Jurkat, Clone E6-1 (cell line): Measurements from ENCODE around the gene CRISPLD2.
A peak's percentile ranks its signal among the peaks of the same experiment; 100 is the strongest.
"Not testable (repeated sequence)": the region's sequence is repeated elsewhere in the genome, so short reads cannot be mapped to it uniquely, and the experiment has no call there.

Source experiments
- DNase-seq: peaks from one replicate; pipeline ENCODE4 v3.0.0-alpha.2; 2011; ENCODE audit warnings: low read depth, low spot score
- H3K4me3 ChIP-seq: 2 replicates; pipeline ENCODE4 v1.5.1; 2011; ENCODE audit warnings: mild to moderate bottlenecking, low read length, control low read depth, moderate library complexity

The CRISPLD2 gene

DNA sequence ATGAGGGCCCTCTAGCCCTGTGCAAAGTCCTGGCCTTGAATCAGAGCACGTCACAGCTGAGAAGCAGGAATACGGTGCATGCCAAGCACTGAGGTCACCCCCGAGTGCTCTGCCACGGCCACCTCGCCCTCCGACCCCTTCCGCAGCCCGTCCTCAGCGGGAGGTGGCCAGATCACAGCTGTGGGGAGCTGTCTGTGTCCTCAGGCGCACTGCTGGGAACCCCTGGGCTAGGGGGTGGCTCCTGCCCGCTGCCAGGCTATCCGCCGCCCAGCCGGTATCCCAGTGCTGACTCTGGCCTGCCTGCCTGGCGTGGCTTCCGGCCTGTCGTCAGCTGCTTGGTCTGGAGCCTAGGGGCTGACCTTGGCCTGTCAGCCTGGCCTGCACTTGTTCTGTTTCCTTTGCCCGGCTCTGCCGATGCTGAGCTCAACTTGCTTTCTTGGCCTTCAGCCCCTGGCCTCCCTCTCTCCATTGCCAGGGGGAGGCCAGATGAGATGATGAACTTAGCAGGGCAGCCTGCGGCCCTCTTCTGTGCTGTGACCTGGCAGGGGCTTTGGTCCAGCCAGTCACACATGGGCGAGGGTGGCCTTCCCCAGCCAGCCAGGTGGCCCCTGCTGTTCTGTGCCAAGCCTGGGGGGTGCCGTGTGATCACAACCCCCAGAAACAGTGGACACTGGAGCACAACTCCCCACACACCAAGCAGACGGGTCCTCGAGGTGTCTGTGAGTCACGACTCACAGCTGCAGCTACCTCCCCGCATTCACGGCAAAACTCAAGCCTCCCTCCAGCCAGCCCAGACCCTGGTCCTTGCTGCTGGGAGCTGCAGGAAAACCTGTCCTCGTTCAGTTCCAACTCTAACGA lies 114.2 kb downstream of the CRISPLD2 start:
- DNase-seq: no peak
- H3K4me3 ChIP-seq: no peak overlapping the region

DNA sequence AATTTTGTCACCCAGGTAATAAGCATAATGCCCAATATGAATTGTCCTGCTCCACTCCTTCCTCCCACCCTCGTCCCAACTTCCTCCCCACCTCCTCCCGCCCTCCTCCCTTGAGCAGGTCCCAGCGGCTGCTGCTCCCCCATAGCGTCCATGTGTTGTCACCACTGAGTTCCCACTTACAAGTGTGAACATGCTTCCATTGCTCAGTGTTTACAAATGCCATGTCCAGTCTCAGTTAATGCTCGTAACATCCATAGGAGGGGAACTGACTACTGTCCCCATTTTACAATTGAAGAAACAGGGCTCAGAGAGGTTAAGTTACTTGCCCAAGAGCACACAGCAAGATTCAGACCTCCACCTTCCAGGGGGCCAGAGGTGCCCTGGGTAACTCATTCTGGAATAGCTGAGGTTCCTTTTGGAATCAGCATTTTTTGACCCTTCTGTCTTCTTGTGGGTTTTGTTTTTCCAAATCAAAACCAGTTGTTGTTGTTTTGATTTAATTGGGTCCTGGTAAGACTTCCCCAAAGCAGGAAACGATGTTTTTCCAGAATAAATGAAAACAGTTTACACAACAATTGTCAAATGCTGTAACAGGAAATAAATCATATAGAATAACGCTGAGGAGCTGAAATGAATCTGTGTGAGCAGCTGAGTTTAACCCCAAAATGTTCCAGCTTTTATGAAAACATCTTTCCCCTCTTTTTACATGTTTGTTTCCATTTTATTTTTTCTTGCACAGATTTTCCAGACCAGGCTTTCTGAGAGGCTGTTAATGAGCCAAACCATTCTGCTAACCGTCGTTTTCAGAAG lies 117.6 kb downstream of the CRISPLD2 start:
- no peak overlapping the region for H3K4me3 ChIP-seq
- DNase-seq: no peak

DNA sequence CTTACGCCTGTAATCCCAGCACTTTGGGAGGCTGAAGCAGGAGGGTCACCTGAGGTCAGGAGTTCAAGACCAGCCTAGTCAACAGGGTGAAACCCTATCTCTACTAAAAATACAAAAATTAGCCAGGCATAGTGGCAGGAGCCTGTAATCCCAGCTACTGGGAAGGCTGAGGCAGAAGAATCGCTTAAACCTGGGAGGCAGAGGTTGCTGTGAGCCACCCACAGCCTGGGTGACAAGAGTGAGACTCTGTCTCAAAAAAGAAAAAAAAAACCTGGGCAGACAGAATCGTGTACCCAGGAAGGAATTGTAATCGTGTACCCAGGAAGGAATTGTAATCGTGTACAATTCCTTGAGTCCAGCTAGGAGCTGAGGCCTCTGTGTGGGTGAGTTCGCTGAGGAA lies 118.8 kb downstream of the CRISPLD2 start:
- H3K4me3 ChIP-seq, DNase-seq: not testable (repeated sequence)

DNA sequence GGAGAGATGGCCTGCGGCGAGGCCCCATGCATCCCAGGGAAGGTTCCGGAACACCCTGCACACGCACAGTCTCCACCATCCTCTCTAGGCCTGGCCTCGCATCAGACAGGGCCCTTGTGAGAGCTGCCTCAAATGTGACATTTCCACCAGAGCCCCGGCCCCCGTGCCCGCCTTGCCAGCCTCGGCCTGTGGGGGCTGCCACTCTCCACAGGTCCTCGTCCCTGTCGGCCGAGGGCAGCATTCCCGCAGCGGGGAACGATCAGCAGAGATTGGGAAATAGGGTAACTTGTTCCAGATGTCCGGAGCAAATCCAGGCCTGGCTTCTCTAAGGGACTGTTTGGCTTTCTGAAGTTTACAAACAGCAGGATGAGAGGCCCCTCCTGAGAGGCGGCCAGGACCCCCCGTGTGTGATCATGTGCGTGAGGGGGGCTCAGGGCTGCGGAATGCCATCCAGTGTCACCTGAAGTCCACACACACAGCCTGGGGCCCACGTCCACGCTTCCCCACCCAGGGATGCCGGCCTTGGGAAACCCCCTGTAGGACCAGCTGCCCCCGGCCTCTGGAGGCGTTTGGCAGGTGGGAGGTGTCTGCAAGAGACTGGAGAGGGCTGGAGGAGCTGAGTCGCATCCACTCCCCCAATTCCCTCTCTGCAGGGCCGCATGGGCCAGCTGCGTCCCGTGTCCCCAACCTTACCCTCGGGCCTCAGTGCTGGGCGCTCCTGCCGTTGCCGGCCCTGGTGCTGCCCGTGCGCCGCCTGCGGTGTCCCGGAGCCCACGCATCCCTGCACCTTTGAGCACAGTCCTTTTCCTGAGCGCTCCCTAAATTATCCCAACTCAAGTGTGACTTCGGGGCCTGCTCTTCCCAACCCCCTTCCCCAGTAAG lies 121.1 kb downstream of the CRISPLD2 start:
- no peak overlapping the region for H3K4me3 ChIP-seq
- DNase-seq: no peak

DNA sequence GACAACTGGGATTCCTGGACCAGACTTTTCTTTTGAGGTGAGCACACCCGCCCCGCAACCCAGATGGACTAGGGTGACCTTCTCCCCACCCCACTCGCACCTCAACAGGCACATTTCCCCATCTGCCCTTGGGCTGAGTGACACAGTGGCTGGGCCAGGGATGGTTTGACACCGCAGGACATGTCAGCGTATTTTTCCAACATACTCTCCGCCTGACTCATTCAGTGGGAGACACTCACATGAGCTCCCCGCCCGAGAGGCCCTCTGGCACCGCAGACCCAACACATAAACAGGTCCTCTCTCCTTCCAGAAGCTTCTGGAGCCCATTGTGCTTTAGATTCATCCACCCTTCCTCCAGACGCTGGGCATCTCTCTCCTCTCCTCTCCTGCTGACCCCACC lies 122.1 kb downstream of the CRISPLD2 start:
- H3K4me3 ChIP-seq: no peak overlapping the region
- DNase-seq: no peak

DNA sequence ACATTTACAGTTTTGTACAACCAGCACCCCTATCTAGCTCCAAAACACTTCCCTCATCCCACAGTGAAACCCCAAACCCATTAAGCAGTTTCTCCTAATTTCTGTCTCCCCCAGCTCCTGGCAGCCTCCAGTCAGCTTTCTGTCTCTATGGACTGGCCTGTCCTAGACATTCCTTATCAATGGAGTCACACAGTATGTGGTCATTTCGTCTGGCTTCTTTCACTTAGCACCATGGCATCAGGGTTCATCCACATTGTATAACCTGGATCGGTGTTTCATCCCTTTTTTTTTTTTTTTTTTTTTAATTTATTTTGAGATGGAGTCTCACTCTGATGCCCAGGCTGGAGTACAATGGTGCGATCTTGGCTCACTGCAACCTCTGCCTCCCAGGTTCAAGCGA lies 123.0 kb downstream of the CRISPLD2 start:
- no peak overlapping the region for H3K4me3 ChIP-seq
- DNase-seq: no peak

DNA sequence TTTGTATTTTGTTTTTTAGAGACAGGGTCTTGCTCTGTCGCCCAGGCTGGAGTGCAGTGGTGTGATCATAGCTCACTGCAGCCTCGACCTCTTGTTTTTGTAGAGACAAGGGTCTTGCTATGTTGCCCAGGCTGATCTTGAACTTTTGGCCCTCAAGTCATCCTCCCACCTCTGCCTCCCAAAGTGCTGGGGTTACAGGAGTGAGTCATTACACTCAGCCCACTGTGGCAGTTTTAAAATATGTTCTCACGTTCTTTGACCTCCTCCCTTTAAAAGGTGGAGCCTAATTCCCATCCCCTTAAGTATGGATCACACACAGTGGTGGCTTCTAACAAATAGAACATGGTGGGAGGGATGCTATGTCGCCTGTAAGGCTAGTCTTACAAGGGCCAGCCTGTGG lies 123.8 kb downstream of the CRISPLD2 start:
- H3K4me3 ChIP-seq: no peak overlapping the region
- DNase-seq: no peak

DNA sequence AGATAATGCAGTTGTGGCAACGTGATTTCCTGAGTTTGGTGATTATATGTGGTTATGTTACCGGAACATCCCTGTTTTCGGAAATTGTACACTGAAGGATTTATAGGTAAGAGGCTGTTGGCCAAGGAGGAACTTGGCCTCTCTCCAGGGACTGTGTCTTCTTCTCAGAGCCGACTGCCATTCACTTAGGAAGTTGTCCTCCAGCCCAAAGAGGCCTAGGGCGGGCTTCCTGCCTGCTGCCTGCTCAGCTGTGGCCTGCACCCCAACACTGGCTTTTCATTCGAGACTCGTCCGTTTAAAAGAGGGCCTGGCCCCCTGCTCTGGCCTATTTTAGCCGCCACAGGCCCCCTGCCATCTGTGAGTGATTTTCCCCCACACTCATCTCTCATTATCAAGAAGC lies 127.2 kb downstream of the CRISPLD2 start:
- no peak for DNase-seq
- no peak overlapping the region for H3K4me3 ChIP-seq

DNA sequence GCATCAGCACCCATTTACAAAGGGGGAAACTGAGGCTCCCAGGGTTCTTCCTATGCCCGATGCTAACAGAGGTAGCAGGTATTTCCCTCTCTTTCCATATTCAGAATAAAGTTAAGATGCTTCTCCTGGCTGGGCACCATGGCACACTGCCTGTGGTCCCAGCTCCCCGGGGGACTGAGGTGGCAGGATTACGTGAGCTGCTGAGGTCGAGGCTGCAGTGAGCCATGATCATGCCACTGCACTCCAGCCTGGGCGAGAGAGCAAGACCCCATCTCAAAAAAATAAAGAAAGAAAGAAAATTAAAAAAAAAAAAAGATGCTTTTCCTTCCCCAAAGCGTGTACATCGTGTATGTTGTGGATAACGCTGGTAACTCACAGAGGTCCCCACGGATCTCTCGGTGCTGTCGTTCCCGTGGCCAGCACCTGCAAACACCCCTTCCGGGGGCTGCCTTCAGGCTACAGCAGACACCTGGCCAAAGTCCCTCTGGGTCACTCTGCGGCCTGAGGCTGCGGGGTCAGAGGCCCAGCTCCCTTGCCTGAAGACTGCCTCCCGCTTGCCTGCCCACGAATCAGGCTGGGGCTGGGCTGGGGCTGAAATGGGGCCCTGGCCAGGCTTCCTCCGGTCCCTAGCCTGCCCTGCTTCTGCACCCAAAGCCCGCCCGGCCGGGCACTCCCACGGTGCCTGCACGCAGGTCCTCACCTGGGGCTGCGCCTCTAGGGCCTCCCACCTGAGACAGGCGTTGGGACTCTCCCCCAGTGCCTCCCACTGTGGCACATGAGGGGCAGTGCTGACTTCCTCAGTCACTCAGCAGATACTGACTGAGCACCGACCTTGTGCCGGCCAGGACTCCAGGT lies 128.4 kb downstream of the CRISPLD2 start:
- no peak for DNase-seq

DNA sequence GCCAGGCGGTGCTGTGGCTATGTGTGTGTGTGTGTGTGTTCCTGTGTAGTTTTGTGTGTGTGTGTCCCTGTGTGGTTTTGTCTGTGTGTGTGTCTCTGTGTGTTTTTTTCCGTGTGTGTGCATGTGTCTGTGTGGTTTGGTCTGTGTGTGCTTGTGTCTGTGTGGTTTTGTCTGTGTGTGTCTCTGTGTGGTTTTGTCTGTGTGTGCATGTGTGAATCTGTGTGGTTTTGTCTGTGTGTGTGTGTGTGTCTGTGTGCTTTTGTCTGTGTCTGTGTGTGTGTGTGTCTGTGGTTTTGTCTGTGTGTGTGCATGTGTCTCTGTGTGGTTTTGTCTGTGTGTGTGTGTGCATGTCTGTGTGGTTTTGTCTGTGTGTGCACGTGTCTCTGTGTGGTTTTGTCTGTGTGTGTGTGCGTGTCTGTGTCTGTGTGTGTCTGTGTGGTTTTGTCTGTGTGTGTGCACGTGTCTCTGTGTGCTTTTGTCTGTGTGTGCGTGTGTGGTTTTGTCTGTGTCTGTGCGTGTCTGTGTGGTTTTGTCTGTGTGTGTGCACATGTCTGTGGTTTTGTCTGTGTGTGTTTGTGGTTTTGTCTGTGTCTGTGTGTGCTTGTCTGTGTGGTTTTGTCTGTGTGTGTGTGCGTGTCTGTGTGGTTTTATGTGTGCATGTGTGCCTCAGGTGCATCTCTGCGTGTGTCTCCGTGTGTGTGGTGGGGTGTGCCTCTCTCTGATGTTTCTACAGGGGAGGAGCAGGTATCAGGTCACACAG lies 129.2 kb downstream of the CRISPLD2 start:
- peak; percentile 36 for DNase-seq

More for the DNA sequence above, 128.4 kb downstream of the CRISPLD2 start:
- no peak overlapping the region for H3K4me3 ChIP-seq

DNA sequence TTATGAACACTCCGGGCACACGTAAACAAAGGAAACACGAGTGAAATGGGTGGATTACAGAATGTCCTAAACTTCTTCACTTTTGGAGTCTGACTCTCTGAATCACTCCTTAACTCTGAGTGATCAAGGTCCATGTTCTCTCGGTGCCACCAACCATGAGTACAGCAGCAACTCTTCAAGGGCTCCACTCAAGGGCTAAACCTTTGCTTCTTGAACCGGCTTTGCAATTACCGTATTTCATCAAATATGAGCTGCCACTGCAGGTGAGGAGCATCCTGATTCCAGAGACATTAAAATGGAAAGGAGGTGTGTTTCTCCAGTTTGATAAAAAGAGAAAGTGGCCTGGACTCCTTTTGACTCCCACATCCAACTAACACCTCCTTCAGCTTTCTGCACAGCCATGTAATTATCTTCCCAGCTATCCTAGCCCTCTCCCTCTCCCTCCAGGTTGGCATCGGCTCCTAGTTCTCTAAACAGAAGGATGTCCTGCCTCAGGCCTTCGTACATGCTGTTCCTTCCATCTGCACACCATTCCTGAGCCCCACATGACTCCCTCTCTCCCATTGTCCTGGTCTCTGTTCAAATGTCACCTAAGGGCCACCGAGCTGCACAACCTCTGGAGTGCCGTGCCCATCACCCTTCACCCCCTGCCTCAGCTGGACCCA lies 130.1 kb downstream of the CRISPLD2 start:
- no peak for DNase-seq
- no peak overlapping the region for H3K4me3 ChIP-seq

More for the DNA sequence above, 129.2 kb downstream of the CRISPLD2 start:
- H3K4me3 ChIP-seq: no peak overlapping the region

DNA sequence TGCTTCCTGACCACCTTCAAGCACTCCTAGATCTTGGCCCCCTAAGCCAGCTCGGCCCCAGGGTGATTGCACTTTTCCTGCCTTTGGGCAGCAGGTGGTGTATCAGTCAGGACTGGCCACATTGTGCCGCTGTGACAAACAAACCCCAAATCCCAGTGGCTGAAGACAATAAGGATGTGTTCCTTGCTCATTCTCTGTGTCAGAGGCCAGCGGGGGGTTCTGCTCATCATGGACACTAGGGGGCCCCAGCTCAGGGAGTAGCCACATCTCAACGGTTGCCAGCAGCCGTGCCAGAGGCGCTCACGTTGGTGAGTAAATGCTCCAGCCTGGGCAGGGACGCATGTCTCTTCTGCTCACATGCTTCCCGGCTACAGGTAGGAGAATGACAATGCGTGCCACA lies 131.1 kb downstream of the CRISPLD2 start:
- peak; percentile 41 for DNase-seq
- no peak overlapping the region for H3K4me3 ChIP-seq

DNA sequence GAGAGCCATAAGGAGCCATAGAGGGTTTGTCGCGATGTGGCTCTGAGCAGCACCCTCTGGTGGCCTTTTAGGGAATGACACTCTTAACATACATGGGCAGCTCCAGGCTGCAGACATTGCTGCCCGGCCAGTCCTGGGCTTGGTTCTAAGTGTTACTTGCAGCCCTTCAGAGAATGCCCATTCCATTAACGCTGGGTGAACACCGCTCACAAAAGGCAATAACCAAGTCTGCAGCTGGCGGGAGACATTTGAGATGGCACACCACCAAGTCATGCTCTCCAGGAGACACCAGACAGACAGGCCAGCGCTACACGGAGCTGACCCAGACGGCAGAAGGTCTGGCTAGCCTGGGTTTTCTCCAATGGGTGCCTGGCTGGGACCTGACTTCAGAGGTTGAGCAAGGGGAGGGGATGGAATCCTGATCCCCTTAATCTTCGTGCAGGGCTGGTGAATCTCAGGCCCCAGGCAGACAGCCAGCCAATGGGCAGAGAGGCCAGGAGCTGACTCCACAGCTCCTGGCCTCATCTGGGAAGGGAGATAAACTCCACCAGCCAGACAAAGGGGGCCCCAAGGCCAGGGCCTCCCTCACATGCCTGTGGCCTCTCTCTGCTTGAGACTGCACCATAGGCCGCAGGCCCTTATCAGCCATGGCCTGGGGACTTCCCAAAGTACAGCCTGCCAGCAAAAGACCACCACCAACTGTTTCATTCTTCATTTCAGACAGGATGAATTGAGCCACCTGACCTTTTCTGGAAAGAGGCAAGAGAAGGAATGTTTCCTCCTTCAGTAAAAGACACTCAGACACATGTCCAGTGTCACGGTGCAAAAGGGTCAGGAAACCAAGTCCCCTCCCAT lies 132.8 kb downstream of the CRISPLD2 start:
- H3K4me3 ChIP-seq: no peak overlapping the region
- DNase-seq: peak; percentile 57

DNA sequence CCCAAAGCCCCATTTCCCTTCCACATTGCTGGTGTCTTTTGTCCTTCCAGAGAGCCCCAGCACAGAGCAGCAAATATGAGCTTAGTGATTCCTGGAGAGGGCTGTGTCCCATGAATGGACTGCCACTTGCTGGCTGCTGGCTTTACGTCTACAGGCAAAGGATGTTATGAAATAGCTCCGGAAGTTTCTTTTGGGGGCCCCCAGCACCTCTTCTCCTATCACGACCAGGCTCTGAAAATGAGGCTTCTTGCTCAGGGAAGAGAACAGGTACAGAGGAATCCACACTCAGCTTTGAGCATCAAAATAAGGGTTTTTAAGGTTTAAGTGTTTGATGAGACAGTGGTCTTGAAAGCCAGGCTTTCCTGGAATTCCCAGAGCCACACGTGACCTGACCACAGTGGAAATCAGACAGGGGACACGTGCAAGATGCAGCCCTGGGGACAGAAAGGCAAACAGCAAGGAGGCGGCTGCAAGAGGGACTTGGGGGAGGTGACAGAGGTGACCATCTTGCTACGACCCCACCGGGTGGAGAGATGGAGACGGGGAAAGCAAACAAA lies 133.5 kb downstream of the CRISPLD2 start:
- DNase-seq: no peak
- no peak overlapping the region for H3K4me3 ChIP-seq

DNA sequence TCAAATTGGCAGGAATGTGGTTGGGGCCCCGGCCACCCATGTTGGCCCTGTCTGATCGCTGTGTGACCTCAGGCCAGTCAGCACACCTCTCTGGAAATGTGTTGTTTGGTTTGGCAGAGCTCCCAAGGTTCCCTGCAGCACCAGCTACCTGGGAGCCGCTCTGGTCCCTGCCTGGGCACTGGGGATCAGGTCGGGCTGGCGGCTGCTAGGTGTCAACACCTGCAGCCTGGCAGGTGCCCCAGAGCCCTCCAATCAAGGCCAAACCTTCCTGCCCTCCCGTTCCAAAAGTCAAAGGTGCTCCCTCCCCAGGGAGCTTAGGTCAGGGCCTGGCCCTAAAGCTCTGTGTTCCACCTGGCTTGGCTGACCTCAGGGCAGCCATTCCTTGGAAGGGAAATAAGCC lies 135.6 kb downstream of the CRISPLD2 start:
- DNase-seq: no peak

DNA sequence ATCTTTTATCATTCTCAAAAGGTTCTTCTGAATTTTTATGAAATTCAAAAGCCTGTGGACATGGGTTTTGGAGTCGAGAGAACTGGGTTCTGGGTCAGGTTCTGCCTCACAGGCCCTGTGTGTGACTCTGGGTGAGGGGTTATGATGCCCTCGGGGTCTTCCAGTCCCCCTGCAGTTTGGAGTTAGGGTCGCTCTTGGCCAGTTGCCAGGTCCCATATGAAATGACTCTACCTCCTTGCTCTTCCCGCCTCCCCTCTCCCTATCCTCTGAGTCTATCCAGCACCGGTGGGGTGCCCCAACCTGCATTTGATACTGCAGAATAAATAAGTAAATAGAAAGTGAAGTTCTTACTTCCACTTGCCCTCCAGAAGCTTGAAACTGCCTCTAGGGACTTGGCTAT lies 137.4 kb downstream of the CRISPLD2 start:
- DNase-seq: no peak
- no peak overlapping the region for H3K4me3 ChIP-seq

More for the DNA sequence above, 135.6 kb downstream of the CRISPLD2 start:
- H3K4me3 ChIP-seq: no peak overlapping the region
